Peyer's patch (tissue), 4 donors: ENCODE results near the gene TBX21. TPM values are rescaled to one million over a fixed set of nuclear protein-coding genes. Genes with fewer than 3 reads are reported as not detected.

Experiments used
- DNase-seq, 3 donors: peaks; one replicate each; pipeline ENCODE4 v3.0.0-alpha.2; 2017 to 2019
- H3K27ac ChIP-seq, 4 donors: fragments of 200-600 bp; sonication (generic); one replicate each; pipeline ENCODE4 v1.5.1; 2016 to 2019
- H3K27me3 ChIP-seq, 2 donors: fragments of 200-600 bp; sonication (generic); one replicate each; pipeline ENCODE4 v1.5.1; 2019
- H3K36me3 ChIP-seq, 3 donors: fragments of 200-600 bp; sonication (generic); one replicate each; pipeline ENCODE4 v1.5.1; 2016 to 2019
- H3K4me1 ChIP-seq, 4 donors: fragments of 200-600 bp; sonication (generic); one replicate each; pipeline ENCODE4 v1.5.1; 2016 to 2019
- H3K4me3 ChIP-seq, 4 donors: fragments of 200-600 bp; sonication (generic); 1 replicate in 3 of 4; 2 replicates in 1 of 4; pipeline ENCODE4 v1.5.1; 2016 to 2019; ENCODE audit warnings: mild to moderate bottlenecking in 1 of 4
- H3K9me3 ChIP-seq, 4 donors: fragments of 200-600 bp; sonication (generic); one replicate each; pipeline ENCODE4 v1.5.1; 2016 to 2019; ENCODE audit warnings: mild to moderate bottlenecking in 1 of 4
- POLR2A ChIP-seq, 2 donors: fragments of 450-650 bp; IDR thresholded peaks; one replicate each; pipeline ENCODE4 v1.5.1; 2017; ENCODE audit warnings: antibody characterized with exemption in 2 of 2, mild to moderate bottlenecking in 2 of 2, moderate library complexity in 2 of 2
- total RNA-seq, 4 donors: library from RNA; depleted of rRNA; stranded (reverse); fragments of >200 nt; gene quantifications; one replicate each; pipeline ENCODE4 v1.1.0, GENCODE V29; 2016
- TF ChIP-seq, protein P1 (sequence below), 6 experiments: fragments of 450-650 bp in 4 of 6; fragments of 200-600 bp in 2 of 6; sonication (generic) in 1 of 6; IDR thresholded peaks; one replicate each; pipeline ENCODE4 v1.5.1; 2017 to 2019; ENCODE audit warnings: antibody characterized with exemption in 6 of 6, mild to moderate bottlenecking in 3 of 6, moderate library complexity in 1 of 6

TBX21 gene
- total RNA-seq, 4 donors from 2014 or later: 0.53 to 0.85 (median 0.67) TPM; not detected in 1

DNA sequence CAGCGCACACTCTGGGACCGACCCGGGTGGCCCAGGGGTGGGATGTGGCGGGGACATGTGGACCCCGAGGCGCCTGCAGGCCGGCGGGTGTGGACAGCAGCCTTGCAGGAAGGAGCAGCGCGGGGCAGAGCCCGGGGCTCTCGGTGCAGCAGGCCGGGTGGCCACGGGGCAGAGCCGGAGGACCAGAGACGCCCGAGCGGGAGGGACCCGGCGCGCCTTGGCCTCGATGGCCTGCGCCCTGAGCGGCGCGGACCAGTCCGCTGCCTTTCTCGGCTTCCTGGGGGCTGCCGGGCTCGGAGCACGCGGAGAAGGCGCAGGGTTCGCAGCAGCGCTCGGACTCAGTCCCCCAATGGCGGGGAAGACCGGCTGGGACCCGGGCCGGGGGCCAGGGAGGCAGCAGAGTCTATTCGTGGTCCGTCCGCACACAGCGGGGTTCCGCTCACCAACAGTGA, 45.2 kb downstream of the TBX21 start:
- H3K27ac ChIP-seq: no peak overlapping the region
- no peak overlapping the region for H3K4me3 ChIP-seq
- peaks cover 0 to 8% of the 10 kb centered on the region in 2 donors for H3K27me3 ChIP-seq
- H3K9me3 ChIP-seq: no peaks in the 10 kb centered on the region
- no peak for DNase-seq
- H3K4me1 ChIP-seq: no peaks in the 10 kb centered on the region
- H3K36me3 ChIP-seq: no peaks in the 10 kb centered on the region
- TF ChIP-seq, protein P1, sequence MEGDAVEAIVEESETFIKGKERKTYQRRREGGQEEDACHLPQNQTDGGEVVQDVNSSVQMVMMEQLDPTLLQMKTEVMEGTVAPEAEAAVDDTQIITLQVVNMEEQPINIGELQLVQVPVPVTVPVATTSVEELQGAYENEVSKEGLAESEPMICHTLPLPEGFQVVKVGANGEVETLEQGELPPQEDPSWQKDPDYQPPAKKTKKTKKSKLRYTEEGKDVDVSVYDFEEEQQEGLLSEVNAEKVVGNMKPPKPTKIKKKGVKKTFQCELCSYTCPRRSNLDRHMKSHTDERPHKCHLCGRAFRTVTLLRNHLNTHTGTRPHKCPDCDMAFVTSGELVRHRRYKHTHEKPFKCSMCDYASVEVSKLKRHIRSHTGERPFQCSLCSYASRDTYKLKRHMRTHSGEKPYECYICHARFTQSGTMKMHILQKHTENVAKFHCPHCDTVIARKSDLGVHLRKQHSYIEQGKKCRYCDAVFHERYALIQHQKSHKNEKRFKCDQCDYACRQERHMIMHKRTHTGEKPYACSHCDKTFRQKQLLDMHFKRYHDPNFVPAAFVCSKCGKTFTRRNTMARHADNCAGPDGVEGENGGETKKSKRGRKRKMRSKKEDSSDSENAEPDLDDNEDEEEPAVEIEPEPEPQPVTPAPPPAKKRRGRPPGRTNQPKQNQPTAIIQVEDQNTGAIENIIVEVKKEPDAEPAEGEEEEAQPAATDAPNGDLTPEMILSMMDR (IDR thresholded peaks at IDR 0.05): no peak
- no peak for TF ChIP-seq POLR2A (IDR thresholded peaks at IDR 0.05)

DNA sequence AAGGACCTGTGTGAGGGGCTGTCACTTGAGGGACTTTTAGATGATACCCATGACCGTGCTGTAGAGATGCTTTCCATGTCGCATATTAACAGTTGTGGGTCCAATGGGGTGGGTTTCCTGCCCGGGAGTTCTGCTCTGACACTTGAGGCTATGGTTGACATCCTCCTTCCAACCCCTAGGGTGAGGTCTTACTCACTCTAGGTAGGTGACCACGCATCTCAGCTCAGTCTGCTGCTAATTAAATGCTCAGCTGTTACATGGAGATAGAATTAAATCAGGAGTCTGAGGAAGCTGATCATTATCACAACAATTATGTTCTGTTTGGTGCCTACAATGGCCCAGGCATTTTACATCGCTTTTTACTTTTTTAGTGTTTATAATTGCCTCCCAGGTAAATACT, 48.4 kb downstream of the TBX21 start:
- H3K27ac ChIP-seq: no peak overlapping the region
- TF ChIP-seq, protein P1 (IDR thresholded peaks at IDR 0.05): no peak
- TF ChIP-seq POLR2A (IDR thresholded peaks at IDR 0.05): no peak
- no peak for DNase-seq
- no peaks in the 10 kb centered on the region for H3K36me3 ChIP-seq
- no peaks in the 10 kb centered on the region for H3K4me1 ChIP-seq
- peaks cover 0 to 8% of the 10 kb centered on the region in 2 donors for H3K27me3 ChIP-seq
- H3K4me3 ChIP-seq: no peak overlapping the region
- H3K9me3 ChIP-seq: no peaks in the 10 kb centered on the region

DNA sequence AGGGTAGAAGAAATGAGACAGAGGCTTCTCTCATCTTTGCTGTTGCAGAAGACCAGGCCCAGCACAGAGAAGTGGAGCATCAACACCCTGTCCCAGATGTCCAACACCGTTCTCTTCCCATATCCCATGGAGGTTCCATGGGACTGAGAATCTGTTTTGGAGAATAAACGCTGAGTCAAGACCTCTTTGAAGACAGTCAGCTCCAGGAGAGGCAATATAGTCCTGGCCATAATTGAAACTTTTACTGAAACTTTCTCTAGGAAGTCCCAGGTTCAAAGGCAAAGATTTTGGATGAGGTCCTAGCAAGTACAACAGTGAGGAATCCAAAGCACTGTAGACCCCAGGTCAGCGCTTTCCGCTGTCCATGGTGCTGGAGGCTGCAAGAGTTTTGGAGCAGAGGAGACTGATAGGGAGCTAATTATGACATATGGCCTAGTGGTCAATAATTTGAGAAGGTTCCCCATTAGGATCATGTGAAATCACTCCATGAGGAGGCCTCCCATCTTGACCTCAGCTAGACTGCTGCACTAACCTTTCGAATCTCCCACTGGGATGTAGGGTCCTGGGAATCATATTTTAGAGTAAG, 52.6 kb downstream of the TBX21 start:
- Histone ChIP-seq H3K4me3 (no peak overlapping the region), H3K27ac (no peak overlapping the region), H3K9me3 (no peaks in the 10 kb centered on the region), H3K4me1 (peaks cover 0 to 9% (median 2%) of the 10 kb centered on the region in 4 donors), H3K27me3 (peaks cover 0 to 11% of the 10 kb centered on the region in 2 donors), H3K36me3 (no peaks in the 10 kb centered on the region)
- TF ChIP-seq, protein P1 (IDR thresholded peaks at IDR 0.05): no peak
- no peak for DNase-seq

DNA sequence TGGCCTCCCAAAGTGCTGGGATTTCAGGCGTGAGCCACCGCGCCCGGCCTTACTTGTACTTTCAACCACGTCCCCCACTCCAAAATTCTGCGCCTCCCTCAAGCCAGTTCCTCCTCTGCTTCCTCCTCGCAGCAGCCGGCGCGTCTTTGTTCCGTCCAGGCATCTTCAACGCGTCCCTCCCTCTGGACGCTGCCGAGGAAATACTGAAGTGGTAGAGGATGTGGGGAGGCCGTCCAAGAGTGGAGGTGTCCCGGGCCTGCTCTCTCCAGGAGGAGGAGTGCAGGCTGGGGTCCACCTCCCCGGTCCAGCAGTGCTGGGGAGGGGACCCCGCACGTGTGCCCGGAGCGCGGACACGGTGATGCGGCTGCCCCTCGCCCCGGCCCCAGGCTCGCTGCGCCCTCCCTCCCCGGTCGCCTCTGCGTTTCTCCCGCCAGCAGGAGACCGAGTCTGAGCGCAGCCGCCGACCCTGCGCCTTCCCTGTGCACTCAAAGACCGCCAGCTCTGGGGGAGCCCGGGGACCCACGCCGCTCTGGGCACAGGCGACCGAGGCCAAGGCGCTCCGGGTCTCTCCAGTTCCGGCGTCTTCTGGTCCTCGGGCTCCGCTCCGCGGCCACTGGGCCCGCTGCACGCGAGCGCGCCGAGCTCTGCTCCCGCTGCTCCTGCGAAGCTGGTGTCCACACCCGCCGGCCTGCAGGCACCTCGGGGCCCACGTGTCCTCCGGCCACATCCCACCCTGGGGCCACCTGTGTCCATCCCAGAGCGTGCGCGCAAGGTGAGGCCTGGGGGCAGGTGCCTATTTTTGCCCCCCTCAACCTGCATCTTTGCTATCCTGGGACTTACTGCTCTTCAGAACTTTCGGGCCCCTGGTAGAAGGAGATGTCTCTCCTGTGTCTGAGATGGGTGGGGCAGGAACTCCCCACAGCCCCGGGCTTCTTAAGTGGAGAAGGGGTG, 56.9 kb downstream of the TBX21 start:
- no peaks in the 10 kb centered on the region for H3K36me3 ChIP-seq
- H3K27ac ChIP-seq: no peak overlapping the region
- peaks cover 0 to 9% (median 2%) of the 10 kb centered on the region in 4 donors for H3K4me1 ChIP-seq
- TF ChIP-seq, protein P1 (IDR thresholded peaks at IDR 0.05): peak in 4 of 6 experiments; percentile 38 to 52 (median 50)
- TF ChIP-seq POLR2A (IDR thresholded peaks at IDR 0.05): no peak
- peak; percentile 20 to 73 (median 69) for DNase-seq
- peak overlapping the region; percentile 19 to 49 (median 40) for H3K4me3 ChIP-seq
- no peaks in the 10 kb centered on the region for H3K9me3 ChIP-seq
- peaks cover 0 to 16% of the 10 kb centered on the region in 2 donors for H3K27me3 ChIP-seq

DNA sequence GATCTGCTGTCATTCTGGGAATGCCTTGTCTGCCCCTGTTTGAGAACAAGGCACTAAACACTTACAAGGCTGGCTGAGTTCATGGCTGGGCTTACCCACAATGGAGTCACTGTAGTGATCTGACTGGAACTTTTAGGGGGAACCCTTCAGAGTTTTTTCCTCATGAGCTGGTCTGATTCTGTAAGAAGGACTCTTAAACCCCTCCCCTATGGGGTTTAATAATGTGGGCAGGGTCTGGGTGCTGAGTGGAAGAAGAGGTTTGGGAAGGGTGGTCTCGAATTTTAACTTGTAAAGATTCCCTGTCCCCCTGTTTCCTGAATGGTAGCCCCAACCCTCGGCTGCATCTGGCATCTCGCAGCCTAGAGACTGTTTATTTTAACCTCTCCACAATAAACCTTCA, 58.0 kb downstream of the TBX21 start:
- H3K4me3 ChIP-seq: no peak overlapping the region
- H3K27me3 ChIP-seq: peaks cover 0 to 16% of the 10 kb centered on the region in 2 donors
- TF ChIP-seq POLR2A (IDR thresholded peaks at IDR 0.05): no peak
- TF ChIP-seq, protein P1 (IDR thresholded peaks at IDR 0.05): no peak
- no peak overlapping the region for H3K27ac ChIP-seq
- H3K4me1 ChIP-seq: peaks cover 0 to 9% (median 2%) of the 10 kb centered on the region in 4 donors
- no peaks in the 10 kb centered on the region for H3K9me3 ChIP-seq
- no peaks in the 10 kb centered on the region for H3K36me3 ChIP-seq
- peak in 1 of 3 donors; percentile 21 for DNase-seq
